ENCODE results near the gene CCDC85C. TPM values are rescaled to one million over a fixed set of nuclear protein-coding genes. Genes with fewer than 3 reads are reported as not detected.

CCDC85C gene
- total RNA-seq, 1 experiment from 2014 or later: 42.3 TPM

DNA sequence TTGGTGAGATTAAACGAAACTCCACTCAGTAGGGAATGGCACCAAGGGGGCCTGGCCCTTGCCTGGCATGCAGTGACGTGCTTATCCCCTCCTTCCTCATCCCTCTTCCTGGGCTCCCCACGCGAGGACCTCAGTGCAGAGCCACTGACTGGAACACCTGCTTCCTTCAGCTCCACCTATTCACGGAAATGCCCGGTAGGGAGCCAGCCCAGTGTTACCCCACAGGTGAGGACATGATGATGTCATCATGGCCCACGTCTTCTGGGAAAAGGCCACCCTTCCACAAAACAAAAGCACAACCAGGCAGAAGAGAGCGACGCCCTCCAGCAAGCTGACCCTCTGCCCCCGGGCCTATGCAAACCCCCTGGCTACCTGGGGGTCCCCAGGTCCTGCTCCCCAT, 42.1 kb downstream of the CCDC85C start:
- CTCF ChIA-PET: no interaction called here
- H2AFZ ChIP-seq (ENCODE audit: low read depth, low read length, poor library complexity, severe bottlenecking): no peak overlapping the region
- no peaks in the 10 kb centered on the region for H3K9me3 ChIP-seq (ENCODE audit: control insufficient read depth in 1 of 2, insufficient read depth in 1 of 2, low read depth in 1 of 2, low read length in 2 of 2)
- no peak overlapping the region for H3K9ac ChIP-seq (ENCODE audit: low read length)
- H3K4me2 ChIP-seq (ENCODE audit: low read length): no peak overlapping the region
- no peaks in the 10 kb centered on the region for H3K27me3 ChIP-seq (ENCODE audit: insufficient read depth, low read length)
- DNase-seq (ENCODE audit: low read depth, low spot score): no peak
- peaks cover 39% of the 10 kb centered on the region; the same call in 1 of the 2 replicates for H3K79me2 ChIP-seq (ENCODE audit: insufficient read depth, low read length)
- no peaks in the 10 kb centered on the region for H3K36me3 ChIP-seq (ENCODE audit: control insufficient read depth in 1 of 2, insufficient read depth in 2 of 2, low read length in 2 of 2)
- no peaks in the 10 kb centered on the region for H3K9me2 ChIP-seq (ENCODE audit: insufficient read depth)
- no peak for ATAC-seq
- TF ChIP-seq EZH2phosphoT487 (IDR thresholded peaks at IDR 0.05; ENCODE audit: borderline replicate concordance): no peak
- TF ChIP-seq ATF3 (IDR thresholded peaks at IDR 0.05): no peak
- no peak for TF ChIP-seq SRF (IDR thresholded peaks at IDR 0.05; ENCODE audit: low read depth)
- TF ChIP-seq YY1 (IDR thresholded peaks at IDR 0.05; ENCODE audit: extremely low read depth, insufficient replicate concordance, low read depth, low read length): no peak
- no peak for TF ChIP-seq EZH2 (IDR thresholded peaks at IDR 0.05)
- no peak for TF ChIP-seq ZFX (IDR thresholded peaks at IDR 0.05)
- TF ChIP-seq JUND (IDR thresholded peaks at IDR 0.05): no peak
- RAD21 ChIA-PET (ENCODE audit: low non-redundant PET in 1 of 2, low total read pairs in 2 of 2, uncharacterized antibody in 2 of 2, unreplicated experiment in 2 of 2): no interaction called here
- intact Hi-C loops (cut with micrococcal nuclease): no loop called here
- H3K27ac ChIP-seq (ENCODE audit: low read depth, low read length): no peak overlapping the region
- no peak overlapping the region for H3K4me3 ChIP-seq (replicated peaks in 1 of 2; ENCODE audit: low read depth in 1 of 2, low read length in 2 of 2)
- BruUV-seq (replicated peaks): no TSS peak
- no peaks in the 10 kb centered on the region for H4K20me1 ChIP-seq (ENCODE audit: insufficient read depth)
- peaks cover 38 to 43% of the 10 kb centered on the region in 2 experiments for H3K4me1 ChIP-seq (ENCODE audit: control insufficient read depth in 1 of 2, insufficient read depth in 2 of 2, low read length in 2 of 2)
- POLR2A ChIA-PET: no interaction called here

DNA sequence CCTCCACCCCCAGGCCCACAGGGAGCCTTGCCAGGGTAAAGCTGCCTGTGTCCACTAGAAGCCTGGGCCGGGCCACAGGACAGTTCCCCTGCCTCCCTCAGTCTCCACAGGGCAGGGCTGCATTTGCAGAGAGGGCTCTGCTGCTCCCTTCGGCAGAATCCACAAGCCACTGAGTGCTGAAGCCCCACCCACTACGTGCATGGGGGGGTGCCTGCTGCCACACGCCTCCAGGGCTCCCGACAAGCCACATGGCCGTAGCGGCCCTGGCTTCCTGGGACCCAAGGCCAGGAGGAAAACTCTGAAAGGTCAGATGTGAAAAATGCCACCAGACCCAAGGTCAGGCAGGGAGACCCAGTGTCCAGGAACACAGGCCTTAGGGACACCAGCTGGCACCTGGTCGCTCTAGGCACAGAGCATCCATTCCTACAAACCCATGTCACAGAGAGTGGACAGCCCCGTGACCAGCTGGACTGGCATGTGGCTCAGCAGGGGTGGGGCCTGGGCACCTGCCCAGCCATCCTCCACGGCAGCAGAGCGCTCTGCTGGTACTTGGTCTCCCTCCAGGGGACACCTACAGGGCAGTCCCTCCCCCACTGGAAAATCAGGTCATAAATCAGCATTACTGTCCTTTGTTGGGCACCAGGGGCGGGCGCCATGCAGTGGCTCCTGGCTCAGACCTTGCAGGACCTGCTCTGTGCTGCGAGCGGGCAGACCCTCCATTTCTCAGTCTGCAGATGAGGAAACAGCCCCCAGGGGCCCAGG, 42.9 kb downstream of the CCDC85C start:
- POLR2A ChIA-PET: no interaction called here
- TF ChIP-seq POLR2A (IDR thresholded peaks at IDR 0.05; ENCODE audit: borderline replicate concordance, extremely low read depth, insufficient read depth, insufficient read length) (no peak), TCF7L2 (IDR thresholded peaks at IDR 0.05; ENCODE audit: borderline replicate concordance, extremely low read depth, insufficient read depth, insufficient read length) (no peak), JUND (IDR thresholded peaks at IDR 0.05) (no peak), POLR2AphosphoS5 (IDR thresholded peaks at IDR 0.05; ENCODE audit: low read depth, low read length) (no peak), CEBPB (IDR thresholded peaks at IDR 0.05; ENCODE audit: low read depth) (no peak), ATF3 (IDR thresholded peaks at IDR 0.05) (no peak), ELF1 (IDR thresholded peaks at IDR 0.05; ENCODE audit: borderline replicate concordance, low read depth) (no peak), YY1 (IDR thresholded peaks at IDR 0.05; ENCODE audit: extremely low read depth, insufficient replicate concordance, low read depth, low read length) (no peak)
- TF ChIP-seq, protein P1, sequence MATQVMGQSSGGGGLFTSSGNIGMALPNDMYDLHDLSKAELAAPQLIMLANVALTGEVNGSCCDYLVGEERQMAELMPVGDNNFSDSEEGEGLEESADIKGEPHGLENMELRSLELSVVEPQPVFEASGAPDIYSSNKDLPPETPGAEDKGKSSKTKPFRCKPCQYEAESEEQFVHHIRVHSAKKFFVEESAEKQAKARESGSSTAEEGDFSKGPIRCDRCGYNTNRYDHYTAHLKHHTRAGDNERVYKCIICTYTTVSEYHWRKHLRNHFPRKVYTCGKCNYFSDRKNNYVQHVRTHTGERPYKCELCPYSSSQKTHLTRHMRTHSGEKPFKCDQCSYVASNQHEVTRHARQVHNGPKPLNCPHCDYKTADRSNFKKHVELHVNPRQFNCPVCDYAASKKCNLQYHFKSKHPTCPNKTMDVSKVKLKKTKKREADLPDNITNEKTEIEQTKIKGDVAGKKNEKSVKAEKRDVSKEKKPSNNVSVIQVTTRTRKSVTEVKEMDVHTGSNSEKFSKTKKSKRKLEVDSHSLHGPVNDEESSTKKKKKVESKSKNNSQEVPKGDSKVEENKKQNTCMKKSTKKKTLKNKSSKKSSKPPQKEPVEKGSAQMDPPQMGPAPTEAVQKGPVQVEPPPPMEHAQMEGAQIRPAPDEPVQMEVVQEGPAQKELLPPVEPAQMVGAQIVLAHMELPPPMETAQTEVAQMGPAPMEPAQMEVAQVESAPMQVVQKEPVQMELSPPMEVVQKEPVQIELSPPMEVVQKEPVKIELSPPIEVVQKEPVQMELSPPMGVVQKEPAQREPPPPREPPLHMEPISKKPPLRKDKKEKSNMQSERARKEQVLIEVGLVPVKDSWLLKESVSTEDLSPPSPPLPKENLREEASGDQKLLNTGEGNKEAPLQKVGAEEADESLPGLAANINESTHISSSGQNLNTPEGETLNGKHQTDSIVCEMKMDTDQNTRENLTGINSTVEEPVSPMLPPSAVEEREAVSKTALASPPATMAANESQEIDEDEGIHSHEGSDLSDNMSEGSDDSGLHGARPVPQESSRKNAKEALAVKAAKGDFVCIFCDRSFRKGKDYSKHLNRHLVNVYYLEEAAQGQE (IDR thresholded peaks at IDR 0.05; ENCODE audit: low read depth): no peak
- TF ChIP-seq, protein P2, sequence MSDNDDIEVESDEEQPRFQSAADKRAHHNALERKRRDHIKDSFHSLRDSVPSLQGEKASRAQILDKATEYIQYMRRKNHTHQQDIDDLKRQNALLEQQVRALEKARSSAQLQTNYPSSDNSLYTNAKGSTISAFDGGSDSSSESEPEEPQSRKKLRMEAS (IDR thresholded peaks at IDR 0.05): no peak

More for the DNA sequence above, 42.9 kb downstream of the CCDC85C start:
- no peaks in the 10 kb centered on the region for H4K20me1 ChIP-seq (ENCODE audit: insufficient read depth)
- no peak overlapping the region for H2AFZ ChIP-seq (ENCODE audit: low read depth, low read length, poor library complexity, severe bottlenecking)
- H3K9ac ChIP-seq (ENCODE audit: low read length): no peak overlapping the region
- peaks cover 47% of the 10 kb centered on the region; the same call in 1 of the 2 replicates for H3K79me2 ChIP-seq (ENCODE audit: insufficient read depth, low read length)
- H3K36me3 ChIP-seq (ENCODE audit: control insufficient read depth in 1 of 2, insufficient read depth in 2 of 2, low read length in 2 of 2): no peaks in the 10 kb centered on the region
- CTCF ChIA-PET: no interaction called here
- no peak overlapping the region for H3K4me3 ChIP-seq (replicated peaks in 1 of 2; ENCODE audit: low read depth in 1 of 2, low read length in 2 of 2)
- RAD21 ChIA-PET (ENCODE audit: low non-redundant PET in 1 of 2, low total read pairs in 2 of 2, uncharacterized antibody in 2 of 2, unreplicated experiment in 2 of 2): no interaction called here
- H3K27ac ChIP-seq (ENCODE audit: low read depth, low read length): no peak overlapping the region
- intact Hi-C loops (cut with micrococcal nuclease): no loop called here
- no peaks in the 10 kb centered on the region for H3K9me2 ChIP-seq (ENCODE audit: insufficient read depth)
- H3K9me3 ChIP-seq (ENCODE audit: control insufficient read depth in 1 of 2, insufficient read depth in 1 of 2, low read depth in 1 of 2, low read length in 2 of 2): no peaks in the 10 kb centered on the region
- H3K4me2 ChIP-seq (ENCODE audit: low read length): no peak overlapping the region
- ATAC-seq (peak; percentile 33), DNase-seq (ENCODE audit: low read depth, low spot score) (no peak)
- H3K4me1 ChIP-seq (ENCODE audit: control insufficient read depth in 1 of 2, insufficient read depth in 2 of 2, low read length in 2 of 2): peaks cover 30 to 36% of the 10 kb centered on the region in 2 experiments
- no TSS peak for BruUV-seq (replicated peaks)
- H3K27me3 ChIP-seq (ENCODE audit: insufficient read depth, low read length): no peaks in the 10 kb centered on the region

Measured in HCT116 (cell line).